GM08714 (cell line): ENCODE data around the gene GNB4.
A peak's percentile ranks its signal among the peaks of the same experiment; 100 is the strongest.

Experiments used
- H3K4me3 ChIP-seq: fragments of 200-500 bp; sonication (Bioruptor generic); 2 replicates; pipeline ENCODE4 v1.5.1; 2014; ENCODE audit warnings: mild to moderate bottlenecking, low read length, inconsistent platforms
- ZNF274 ChIP-seq: IDR thresholded peaks from 2 replicates; pipeline ENCODE4 v1.6.1; 2012; ENCODE audit warnings: mild to moderate bottlenecking, low read depth, low read length

The GNB4 gene

GRCh38 chr3:179451265-179452175, at the start of gene GNB4:
Gene GNB4 (minus strand): TSS chr3:179451470. CDS start chr3:179426200, 25,270 bp downstream.
- TF ChIP-seq ZNF274 = no peak

GRCh38 chr3:179495483-179495882, 44.2 kb upstream of the GNB4 start:
- H3K4me3 ChIP-seq = no peak overlapping the region
- TF ChIP-seq ZNF274 = no peak

More at GRCh38 chr3:179451265-179452175, at the start of gene GNB4:
- peak within 1 kb of the TSS; percentile 85 for H3K4me3 ChIP-seq

- H3K4me3 ChIP-seq = no peak overlapping the region
Observed at GRCh38 chr3:179493260-179493659, 42.0 kb upstream of the GNB4 start.

GRCh38 chr3:179488213-179488612, 36.9 kb upstream of the GNB4 start:
- no peak for TF ChIP-seq ZNF274
- no peak overlapping the region for H3K4me3 ChIP-seq

More at GRCh38 chr3:179493260-179493659, 42.0 kb upstream of the GNB4 start:
- no peak for TF ChIP-seq ZNF274

GRCh38 chr3:179486806-179487205, 35.5 kb upstream of the GNB4 start:
- TF ChIP-seq ZNF274 = no peak
- H3K4me3 ChIP-seq = no peak overlapping the region

- H3K4me3 ChIP-seq = no peak overlapping the region
- no peak for TF ChIP-seq ZNF274
Observed at GRCh38 chr3:179482857-179483256, 31.6 kb upstream of the GNB4 start.

GRCh38 chr3:179476215-179476614, 24.9 kb upstream of the GNB4 start:
- no peak for TF ChIP-seq ZNF274
- H3K4me3 ChIP-seq = no peak overlapping the region

GRCh38 chr3:179474480-179474879, 23.2 kb upstream of the GNB4 start:
- TF ChIP-seq ZNF274 = no peak
- no peak overlapping the region for H3K4me3 ChIP-seq

- TF ChIP-seq ZNF274 = no peak
- H3K4me3 ChIP-seq = no peak overlapping the region
Observed at GRCh38 chr3:179473565-179473964, 22.3 kb upstream of the GNB4 start.

- no peak overlapping the region for H3K4me3 ChIP-seq
- no peak for TF ChIP-seq ZNF274
Observed at GRCh38 chr3:179464323-179465092, 13.2 kb upstream of the GNB4 start.

GRCh38 chr3:179463319-179463718, 12.0 kb upstream of the GNB4 start:
- no peak overlapping the region for H3K4me3 ChIP-seq
- no peak for TF ChIP-seq ZNF274

GRCh38 chr3:179460260-179460659, 9.0 kb upstream of the GNB4 start:
- no peak overlapping the region for H3K4me3 ChIP-seq
- no peak for TF ChIP-seq ZNF274

GRCh38 chr3:179455954-179456353, 4.7 kb upstream of the GNB4 start:
- no peak overlapping the region for H3K4me3 ChIP-seq
- no peak for TF ChIP-seq ZNF274

GRCh38 chr3:179454887-179455286, 3.6 kb upstream of the GNB4 start:
- H3K4me3 ChIP-seq = no peak overlapping the region
- no peak for TF ChIP-seq ZNF274

GRCh38 chr3:179453967-179454366, 2.7 kb upstream of the GNB4 start:
- TF ChIP-seq ZNF274 = no peak
- no peak overlapping the region for H3K4me3 ChIP-seq

- TF ChIP-seq ZNF274 = no peak
- H3K4me3 ChIP-seq = no peak overlapping the region
Observed at GRCh38 chr3:179452872-179453271, 1.6 kb upstream of the GNB4 start.
